ENCODE results near the gene TECPR2. TPM values are rescaled to one million over a fixed set of nuclear protein-coding genes. Genes with fewer than 3 reads are reported as not detected.

TECPR2 gene
- total and polyA plus RNA-seq, 10 of the 15 experiments (the other 5 are each of a cell fraction or from before 2014, with no cell fraction given): 0.15 to 10.0 (median 3.0) TPM

GRCh38 chr14:102500158-102500662 lies 137.5 kb downstream of the TECPR2 start:
- Histone ChIP-seq H3K27ac (ENCODE audit: control insufficient read depth, insufficient read depth) (no peak overlapping the region), H3K27me3 (replicated peaks in 1 of 2; ENCODE audit: control insufficient read depth in 2 of 2, insufficient read depth in 2 of 2, low read length in 1 of 2) (no peaks in the 10 kb centered on the region), H3K36me3 (ENCODE audit: control insufficient read depth in 2 of 2, insufficient read depth in 2 of 2, low read length in 1 of 2) (no peaks in the 10 kb centered on the region), H4K20me1 (ENCODE audit: control insufficient read depth, insufficient read depth) (no peaks in the 10 kb centered on the region), H3K79me2 (ENCODE audit: control insufficient read depth, insufficient read depth, low read length) (no peaks in the 10 kb centered on the region), H3K4me2 (ENCODE audit: control insufficient read depth, insufficient read depth) (no peak overlapping the region), H3K9ac (ENCODE audit: control insufficient read depth, insufficient read depth, low read length) (no peak overlapping the region), H3K9me3 (replicated peaks; ENCODE audit: control insufficient read depth, insufficient read depth, low read length) (no peaks in the 10 kb centered on the region), H2AFZ (ENCODE audit: control insufficient read depth, low read depth, low read length) (no peak overlapping the region), H3K4me3 (no peak overlapping the region), H3K4me1 (ENCODE audit: control insufficient read depth, insufficient read depth, low read length) (no peaks in the 10 kb centered on the region)
- FAIRE-seq (no peak), ATAC-seq (peak; percentile 69), DNase-seq (ENCODE audit: low read depth, low spot score) (no peak)
- no peak for TF ChIP-seq KDM1A (IDR thresholded peaks at IDR 0.05; ENCODE audit: borderline replicate concordance)
- no peak for TF ChIP-seq BHLHE40 (IDR thresholded peaks at IDR 0.05; ENCODE audit: borderline replicate concordance in 1 of 2, low read depth in 2 of 2, low read length in 1 of 2)
- no peak for TF ChIP-seq BACH1 (IDR thresholded peaks at IDR 0.05; ENCODE audit: borderline replicate concordance)
- no peak for TF ChIP-seq PRDM15 (CRISPR knock-in tag; IDR thresholded peaks at IDR 0.05)
- no peak for TF ChIP-seq SMAD5 (IDR thresholded peaks at IDR 0.05; ENCODE audit: low read depth)
- no peak for TF ChIP-seq NR2C1 (IDR thresholded peaks at IDR 0.05)
- TF ChIP-seq USF2 (IDR thresholded peaks at IDR 0.05; ENCODE audit: borderline replicate concordance, low read depth, low read length): no peak
- TF ChIP-seq MYB (IDR thresholded peaks at IDR 0.05; ENCODE audit: borderline replicate concordance, low read depth, low read length): no peak
- TF ChIP-seq MEF2B (IDR thresholded peaks at IDR 0.05; ENCODE audit: partially characterized antibody, poor library complexity, severe bottlenecking): no peak
- no peak for TF ChIP-seq SMAD1 (IDR thresholded peaks at IDR 0.05; ENCODE audit: low read depth, partially characterized antibody)
- no peak for TF ChIP-seq PAX5 (IDR thresholded peaks at IDR 0.05; ENCODE audit: borderline replicate concordance, low read depth, low read length)
- TF ChIP-seq ZBTB4 (CRISPR knock-in tag; IDR thresholded peaks at IDR 0.05): no peak
- WGBS (ENCODE audit: insufficient coverage, insufficient replicate concordance, low lambda C conversion rate, missing lambda C conversion rate): 73% methylated on average over 14 of the region's 14 CpGs
- BruUV-seq (replicated peaks): no TSS peak
- SMC1A ChIA-PET (ENCODE audit: uncharacterized antibody, unreplicated experiment): interaction anchor here (1.2 kb wide), 1 partner anchor 62 kb away, joined by 4 read pairs; no protein-coding TSS in a partner anchor
- in situ Hi-C loops (cut with MboI) (no loop called here), intact Hi-C loops (cut with micrococcal nuclease; ENCODE audit: unreplicated experiment) (no loop called here)
- RAD21 ChIA-PET (ENCODE audit: unreplicated experiment): no interaction called here
- POLR2A ChIA-PET: no interaction called here
- CTCF ChIA-PET: interaction anchor here (0.9 to 1.0 kb wide), 2 partner anchors 18 to 62 kb away, joined by 3 read pairs; no protein-coding TSS in a partner anchor

Measured in GM12878 (cell line).